Testis (tissue), 3 donors: ENCODE data around the gene DDX24. TPM values are rescaled to one million over a fixed set of nuclear protein-coding genes. Genes with fewer than 3 reads are reported as not detected.

ENCODE experiments used
- DNase-seq: peaks from one replicate; pipeline ENCODE4 v3.0.0-alpha.2; 2019
- H3K27ac ChIP-seq, 2 donors: fragments of 200-600 bp; sonication (generic); one replicate each; pipeline ENCODE4 v1.5.1; 2019
- H3K27me3 ChIP-seq: fragments of 200-600 bp; sonication (generic); one replicate; pipeline ENCODE4 v1.5.1; 2019
- H3K36me3 ChIP-seq: fragments of 200-600 bp; sonication (generic); one replicate; pipeline ENCODE4 v1.5.1; 2017; ENCODE audit warnings: low read depth; ENCODE audit errors: missing control alignments
- H3K4me1 ChIP-seq: fragments of 200-600 bp; sonication (generic); one replicate; pipeline ENCODE4 v1.5.1; 2019
- H3K4me3 ChIP-seq, 2 donors: fragments of 200-600 bp; sonication (generic); one replicate each; pipeline ENCODE4 v1.5.1; 2017 to 2019
- H3K9me3 ChIP-seq: fragments of 200-600 bp; sonication (generic); one replicate; pipeline ENCODE4 v1.5.1; 2017
- CTCF ChIP-seq, 3 experiments: fragments of 450-650 bp in 2 of 3; fragments of 200-600 bp in 1 of 3; sonication (generic) in 1 of 3; IDR thresholded peaks; one replicate each; pipeline ENCODE4 v1.5.1; 2016 to 2019; ENCODE audit warnings: antibody characterized with exemption in 3 of 3, mild to moderate bottlenecking in 2 of 3, moderate library complexity in 1 of 3
- POLR2A ChIP-seq: fragments of 450-650 bp; IDR thresholded peaks from one replicate; pipeline ENCODE4 v1.6.1; 2017; ENCODE audit warnings: antibody characterized with exemption, mild to moderate bottlenecking, moderate library complexity
- WGBS, 2 donors: methylation state at CpG; one replicate each; pipeline ENCODE4 v1.1.5; 2018; 5-methylcytosine and 5-hydroxymethylcytosine counted together
- intact Hi-C: fragments of 100-400 bp; cut with DNase I; formaldehyde crosslinking; loops from one replicate; pipeline ENCODE4 v1.15.1; 2023; ENCODE audit warnings: low total_unique reads
- polyA plus RNA-seq: library from polyadenylated mRNA; stranded (reverse); fragments of 350-450 nt; fragmentation: Illumina TruSeq; extraction: RNeasy Lipid Tissue Mini Kit (QIAGEN cat#74804); gene quantifications from one replicate; pipeline ENCODE4 v1.2.3, GENCODE V29; 2014; ENCODE audit warnings: low read depth, low replicate concordance; ENCODE audit not compliant: insufficient read depth
- total RNA-seq, 2 donors: library from RNA; depleted of rRNA; stranded (reverse); fragments of >200 nt; gene quantifications; one replicate each; pipeline ENCODE4 v1.2.3, GENCODE V29; 2016

DDX24 gene
- total and polyA plus RNA-seq, 3 donors from 2014 or later = 378 to 485 (median 431) TPM

- TF ChIP-seq CTCF (IDR thresholded peaks at IDR 0.05) = no peak
- TF ChIP-seq POLR2A = no peak
- Histone ChIP-seq H3K4me1 (no peaks in the 10 kb centered on the region), H3K27me3 (no peaks in the 10 kb centered on the region), H3K9me3 (no peaks in the 10 kb centered on the region), H3K27ac (no peak overlapping the region), H3K36me3 (no peaks in the 10 kb centered on the region), H3K4me3 (no peak overlapping the region)
- no peak for DNase-seq
- intact Hi-C loops = no loop called here
- WGBS, 2 donors = 74 to 77% methylated on average over 10 of the region's 10 CpGs
These were observed 59.4 kb downstream of the DDX24 start for GRCh38 chr14:94021416-94022157.

GRCh38 chr14:94021001-94021400 is 60.0 kb downstream of the DDX24 start:
- Histone ChIP-seq H3K4me1 (no peaks in the 10 kb centered on the region), H3K4me3 (no peak overlapping the region), H3K36me3 (no peaks in the 10 kb centered on the region), H3K9me3 (no peaks in the 10 kb centered on the region), H3K27ac (no peak overlapping the region), H3K27me3 (no peaks in the 10 kb centered on the region)
- DNase-seq = no peak
- intact Hi-C loops = no loop called here
- WGBS, 2 donors = 83 to 84% methylated on average over 1 to 2 of the region's 2 CpGs
- TF ChIP-seq POLR2A (no peak), CTCF (IDR thresholded peaks at IDR 0.05) (no peak)

DNA sequence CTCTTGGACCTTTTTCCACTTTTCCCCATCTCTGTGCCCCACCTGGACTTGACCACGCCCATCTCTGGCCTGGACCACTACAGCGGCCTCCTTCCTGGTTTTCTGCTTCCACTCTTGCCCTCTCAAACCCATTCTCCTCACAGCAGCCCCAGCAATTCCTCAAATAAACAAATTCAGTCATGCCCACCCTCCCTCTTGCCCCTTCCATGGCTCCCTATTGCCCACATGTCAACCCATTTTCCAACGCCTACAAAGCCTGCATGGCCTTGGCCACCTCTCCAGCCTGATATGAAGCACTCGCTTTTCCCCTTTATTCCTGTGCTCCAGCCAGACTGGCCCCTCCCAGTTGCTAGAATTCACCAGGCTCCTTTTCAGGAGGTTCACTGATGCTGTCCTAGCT is 60.7 kb downstream of the DDX24 start:
- 72 to 82% methylated on average over 4 of the region's 4 CpGs for WGBS, 2 donors

DNA sequence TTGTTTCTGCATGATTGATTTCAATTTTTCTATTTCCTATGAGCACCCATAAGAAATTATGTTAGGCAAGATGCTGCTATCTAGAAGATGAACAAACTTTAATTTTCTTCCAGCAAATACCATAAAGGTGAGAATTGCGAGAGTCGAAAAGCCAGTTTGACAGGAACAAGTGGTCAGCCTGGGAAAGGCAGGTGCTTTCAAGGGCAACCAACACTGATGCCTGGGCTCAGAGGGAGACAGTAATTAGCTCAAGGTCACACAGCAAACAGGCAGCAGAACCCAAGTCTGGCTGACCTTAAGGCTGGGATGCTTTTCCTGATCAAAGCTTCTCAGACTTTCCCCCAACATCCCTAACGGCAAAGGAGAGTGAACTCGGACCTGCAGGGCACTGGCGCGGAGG is 61.7 kb downstream of the DDX24 start:
- Histone ChIP-seq H3K4me1 (no peaks in the 10 kb centered on the region), H3K4me3 (no peak overlapping the region), H3K36me3 (no peaks in the 10 kb centered on the region), H3K9me3 (no peaks in the 10 kb centered on the region), H3K27me3 (no peaks in the 10 kb centered on the region), H3K27ac (no peak overlapping the region)
- intact Hi-C loops = no loop called here
- TF ChIP-seq POLR2A (no peak), CTCF (IDR thresholded peaks at IDR 0.05) (no peak)
- WGBS, 2 donors = 71 to 72% methylated on average over 6 of the region's 6 CpGs
- no peak for DNase-seq

More for the DNA sequence above, 60.7 kb downstream of the DDX24 start:
- Histone ChIP-seq H3K36me3 (no peaks in the 10 kb centered on the region), H3K27me3 (no peaks in the 10 kb centered on the region), H3K4me3 (no peak overlapping the region), H3K4me1 (no peaks in the 10 kb centered on the region), H3K27ac (no peak overlapping the region), H3K9me3 (no peaks in the 10 kb centered on the region)
- no peak for TF ChIP-seq CTCF (IDR thresholded peaks at IDR 0.05)
- no peak for TF ChIP-seq POLR2A
- DNase-seq = no peak
- intact Hi-C loops = no loop called here

DNA sequence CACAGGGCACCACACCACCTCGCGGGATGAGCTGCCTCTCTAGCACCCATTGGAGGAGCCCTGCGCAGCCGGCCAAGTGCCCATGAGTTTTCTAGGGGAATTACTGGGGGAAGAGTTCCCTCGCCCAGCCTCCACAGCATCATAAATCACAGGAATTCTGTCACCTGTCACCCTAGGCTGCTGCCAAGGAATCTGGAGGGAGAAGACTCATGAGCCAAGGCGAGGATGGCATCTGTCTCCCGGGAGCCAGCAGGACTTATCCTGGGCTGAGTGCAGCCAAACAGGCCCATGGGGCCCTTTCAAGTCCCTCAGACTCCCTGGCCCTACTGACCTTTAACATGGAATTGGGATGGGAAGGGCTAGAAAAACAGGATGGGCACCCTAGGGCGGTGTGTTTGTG is 62.7 kb downstream of the DDX24 start:
- no peak for DNase-seq
- WGBS, 2 donors = 89% methylated on average over 8 of the region's 8 CpGs
- TF ChIP-seq CTCF (IDR thresholded peaks at IDR 0.05) = no peak
- TF ChIP-seq POLR2A = no peak
- no peak overlapping the region for H3K4me3 ChIP-seq
- H3K27me3 ChIP-seq = no peaks in the 10 kb centered on the region
- H3K4me1 ChIP-seq = no peaks in the 10 kb centered on the region
- no peak overlapping the region for H3K27ac ChIP-seq
- intact Hi-C loops = no loop called here
- no peaks in the 10 kb centered on the region for H3K9me3 ChIP-seq
- H3K36me3 ChIP-seq = no peaks in the 10 kb centered on the region
